ENCODE results near the gene TOR1B.

TOR1B gene

GRCh38 chr9:129815278-129815677 lies 12.3 kb downstream of the TOR1B start:
- DNase-seq, result no peak

- no peak for DNase-seq
These were observed 13.8 kb downstream of the TOR1B start for GRCh38 chr9:129816501-129817435.

GRCh38 chr9:129822898-129823541 lies 20.0 kb downstream of the TOR1B start:
- no peak for DNase-seq

GRCh38 chr9:129823542-129823934 lies 20.6 kb downstream of the TOR1B start:
- DNase-seq, result no peak

- DNase-seq, result peak; percentile 81
These were observed 21.1 kb downstream of the TOR1B start, which contains the start of gene TOR1A for GRCh38 chr9:129823935-129824601. Gene TOR1A, minus strand, starts transcription at chr9:129824136. Its CDS starts 51 bp downstream, at chr9:129824085.

- DNase-seq, result no peak
These were observed 23.4 kb downstream of the TOR1B start for GRCh38 chr9:129826344-129826743.

- DNase-seq, result no peak
These were observed 23.8 kb downstream of the TOR1B start for GRCh38 chr9:129826759-129827158.

- DNase-seq, result no peak
These were observed 25.1 kb downstream of the TOR1B start for GRCh38 chr9:129828051-129828450.

- no peak for DNase-seq
These were observed 26.0 kb downstream of the TOR1B start for GRCh38 chr9:129828969-129829368.

GRCh38 chr9:129832982-129833381 lies 30.0 kb downstream of the TOR1B start:
- no peak for DNase-seq

- no peak for DNase-seq
These were observed 31.6 kb downstream of the TOR1B start for GRCh38 chr9:129834489-129835127.

- DNase-seq, result peak; percentile 80
These were observed 32.3 kb downstream of the TOR1B start, which contains the start of the genes C9orf78 and USP20 for GRCh38 chr9:129835128-129835859. Gene C9orf78, minus strand, starts transcription at chr9:129835275. Its CDS starts 54 bp downstream, at chr9:129835221. Gene USP20, plus strand, starts transcription at chr9:129835458. Its CDS starts 17,098 bp downstream, at chr9:129852556.

- DNase-seq, result no peak
These were observed 32.9 kb downstream of the TOR1B start for GRCh38 chr9:129835860-129836223.

GRCh38 chr9:129836311-129837007 lies 33.5 kb downstream of the TOR1B start:
- DNase-seq, result no peak

GRCh38 chr9:129838707-129839259 lies 35.8 kb downstream of the TOR1B start:
- DNase-seq, result no peak

GRCh38 chr9:129839324-129840023 lies 36.5 kb downstream of the TOR1B start:
- no peak for DNase-seq

- DNase-seq, result no peak
These were observed 37.0 kb downstream of the TOR1B start for GRCh38 chr9:129840034-129840433.

GRCh38 chr9:129841071-129841470 lies 38.1 kb downstream of the TOR1B start:
- no peak for DNase-seq

- DNase-seq, result no peak
These were observed 42.4 kb downstream of the TOR1B start for GRCh38 chr9:129845373-129845772.

GRCh38 chr9:129848712-129849441 lies 45.9 kb downstream of the TOR1B start:
- no peak for DNase-seq
